GM19328 (cell line): ENCODE measurements around the gene ORM2.

Experiments
- ATAC-seq: cut with Tn5 transposase; IDR thresholded peaks from one replicate; pipeline ENCODE4 v1.9.1; 2021; ENCODE audit warnings: mild to moderate bottlenecking, moderate library complexity; ENCODE audit not compliant: unreplicated experiment

ORM2 gene

DNA sequence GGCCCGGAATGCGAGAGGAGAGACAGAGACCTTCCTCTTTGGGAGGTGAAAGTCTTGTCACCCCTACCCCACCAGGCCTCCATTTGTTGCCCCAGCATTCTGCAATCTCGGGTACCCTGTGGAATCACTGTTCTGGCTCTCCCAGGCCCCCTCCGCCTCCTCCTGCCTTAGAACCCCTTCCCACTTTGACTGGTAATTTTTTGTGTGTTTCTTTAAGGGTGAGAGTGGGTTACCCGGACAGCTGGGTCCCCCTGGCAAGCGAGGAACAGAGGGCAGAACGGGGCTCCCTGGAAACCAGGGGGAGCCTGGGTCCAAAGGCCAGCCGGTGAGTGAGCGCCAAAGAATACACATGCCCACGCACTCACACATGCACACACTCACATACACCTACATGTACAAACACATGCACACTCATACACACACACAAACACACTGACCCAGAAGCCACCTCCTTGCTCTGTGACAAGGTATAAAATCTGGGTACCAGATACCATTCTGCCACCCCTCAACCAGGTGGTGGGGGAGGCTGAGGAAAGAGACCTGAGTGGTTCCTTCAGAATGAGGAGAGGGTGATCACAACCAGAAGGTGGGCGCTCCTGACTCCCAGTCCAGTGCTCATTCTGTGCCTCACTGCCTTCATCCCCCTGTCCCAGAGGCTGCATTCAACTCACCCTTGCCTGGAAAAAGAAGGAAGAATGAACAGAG lies 37.6 kb upstream of the ORM2 start:
- no peak for ATAC-seq

DNA sequence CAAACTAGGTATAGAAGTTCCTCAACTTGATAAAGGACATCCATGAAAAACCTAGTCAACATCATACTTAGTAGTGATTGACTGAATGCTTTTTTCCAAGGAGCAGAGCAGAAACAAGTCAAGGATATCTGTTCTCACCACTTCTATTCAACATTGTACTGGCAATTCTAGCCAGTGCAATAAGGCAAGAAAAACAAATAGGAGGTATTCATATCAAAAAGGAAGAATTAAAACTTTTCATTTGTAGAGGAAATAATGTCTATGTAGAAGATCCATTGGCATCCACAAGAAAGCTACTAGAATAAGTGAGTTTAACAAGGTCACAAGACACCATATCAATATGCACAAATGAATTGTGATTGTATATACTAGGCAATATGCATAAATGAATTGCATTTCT lies 35.0 kb upstream of the ORM2 start:
- no peak for ATAC-seq

DNA sequence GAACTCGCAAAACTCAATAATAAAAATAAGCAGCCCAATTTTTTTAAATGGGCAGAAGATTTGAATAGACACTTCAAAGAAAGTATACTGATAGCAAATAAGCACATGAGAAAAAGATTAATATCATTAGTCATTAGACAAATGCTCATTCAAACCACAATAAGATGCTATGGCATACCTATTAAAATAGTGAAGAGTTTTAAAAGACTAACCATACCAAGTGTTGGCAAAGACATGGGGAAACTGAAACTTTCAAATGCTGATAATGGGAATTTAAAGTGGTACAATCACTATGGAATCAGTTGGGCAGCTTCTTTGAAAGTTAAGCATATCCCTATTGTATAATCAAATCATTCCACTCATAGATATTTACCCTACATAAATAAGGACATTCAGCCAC lies 33.3 kb upstream of the ORM2 start:
- ATAC-seq: no peak

- ATAC-seq: no peak
Measured at GRCh38 chr9:114299286-114300152, 30.1 kb upstream of the ORM2 start.

GRCh38 chr9:114300153-114300845 lies 29.4 kb upstream of the ORM2 start:
- no peak for ATAC-seq

DNA sequence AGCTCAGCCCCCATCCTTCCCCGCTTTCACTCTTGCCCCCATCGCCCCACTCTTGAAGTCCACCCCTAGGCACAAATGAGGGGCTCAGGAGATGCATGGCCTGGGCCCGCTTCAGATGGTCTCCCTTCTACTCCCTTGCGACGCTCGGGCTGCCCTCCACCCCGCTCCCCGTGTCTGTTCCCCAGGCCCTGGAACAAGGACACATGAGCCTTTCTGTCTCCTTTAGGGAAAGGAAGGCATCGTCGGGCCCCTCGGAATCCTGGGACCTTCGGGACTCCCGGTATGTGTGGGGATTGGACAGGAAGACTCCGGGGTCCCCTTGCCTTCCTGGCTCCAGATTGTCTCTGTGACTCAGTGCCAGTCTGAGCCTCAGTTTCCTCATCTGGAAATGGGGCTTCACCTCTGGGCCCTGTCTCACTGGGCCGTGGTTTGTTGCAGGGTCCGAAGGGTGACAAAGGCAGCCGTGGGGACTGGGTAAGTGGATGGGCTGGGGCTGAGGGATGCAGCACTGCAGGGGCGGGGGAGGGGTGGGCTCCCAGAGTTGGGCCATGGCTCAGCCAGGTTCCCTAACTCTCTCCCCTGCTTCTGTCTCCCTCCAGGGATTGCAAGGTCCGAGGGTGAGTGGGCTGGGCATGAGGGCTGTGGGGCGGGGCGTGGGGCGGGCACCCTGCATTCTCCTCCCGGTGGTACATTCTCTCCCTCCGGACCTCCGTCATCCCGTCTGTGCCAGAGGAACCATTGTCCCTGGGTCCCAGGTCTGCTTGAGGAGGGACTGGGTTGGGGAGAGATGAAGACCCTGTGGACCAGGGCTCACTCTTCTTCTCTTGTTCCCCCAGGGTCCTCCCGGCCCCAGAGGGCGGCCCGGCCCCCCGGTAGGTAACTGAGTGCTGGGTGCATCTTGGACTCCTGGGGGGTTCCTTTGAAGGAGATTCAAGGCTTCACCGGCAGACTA lies 28.5 kb upstream of the ORM2 start:
- no peak for ATAC-seq

GRCh38 chr9:114301798-114302565 lies 27.7 kb upstream of the ORM2 start:
- no peak for ATAC-seq

- ATAC-seq: no peak
Measured at GRCh38 chr9:114302727-114303126, 26.9 kb upstream of the ORM2 start.

DNA sequence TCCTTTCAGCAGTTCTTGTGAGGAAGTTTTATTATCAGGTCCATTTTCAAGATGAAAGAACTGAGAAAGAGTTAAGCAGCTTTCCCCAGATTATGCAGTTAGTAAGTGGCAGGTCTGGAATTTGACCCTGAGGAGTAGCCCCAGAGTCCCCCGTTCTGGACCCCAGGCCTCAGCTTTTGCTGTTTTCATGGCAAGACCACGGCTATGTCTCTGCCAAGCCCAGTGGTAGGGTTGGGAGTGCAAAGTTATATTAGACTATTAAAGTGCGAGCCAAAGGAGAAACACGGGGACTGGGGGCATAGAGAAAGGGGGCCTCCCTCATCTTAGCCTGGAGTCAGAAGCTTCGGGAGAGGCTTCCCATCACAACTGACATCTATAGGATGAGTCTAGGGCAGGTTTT lies 26.1 kb upstream of the ORM2 start:
- no peak for ATAC-seq

DNA sequence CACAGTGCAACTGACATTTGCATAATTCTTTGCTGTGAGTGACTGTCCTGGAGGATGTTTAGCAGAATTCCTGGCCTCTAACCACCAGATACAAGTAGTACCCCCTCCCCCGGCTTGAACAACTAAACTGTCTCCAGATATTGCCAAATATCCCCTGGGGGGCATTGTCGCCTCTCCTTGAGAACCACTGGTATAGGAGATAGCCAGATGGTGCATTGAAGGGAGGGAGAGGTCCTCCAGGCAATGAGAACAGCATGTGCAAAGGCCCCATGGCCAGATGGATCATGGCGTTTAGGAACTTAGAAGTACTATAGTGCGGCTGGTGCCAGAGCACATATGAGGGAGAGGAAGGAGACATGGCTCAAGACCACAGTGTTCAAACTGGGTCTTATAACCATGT lies 25.7 kb upstream of the ORM2 start:
- no peak for ATAC-seq

DNA sequence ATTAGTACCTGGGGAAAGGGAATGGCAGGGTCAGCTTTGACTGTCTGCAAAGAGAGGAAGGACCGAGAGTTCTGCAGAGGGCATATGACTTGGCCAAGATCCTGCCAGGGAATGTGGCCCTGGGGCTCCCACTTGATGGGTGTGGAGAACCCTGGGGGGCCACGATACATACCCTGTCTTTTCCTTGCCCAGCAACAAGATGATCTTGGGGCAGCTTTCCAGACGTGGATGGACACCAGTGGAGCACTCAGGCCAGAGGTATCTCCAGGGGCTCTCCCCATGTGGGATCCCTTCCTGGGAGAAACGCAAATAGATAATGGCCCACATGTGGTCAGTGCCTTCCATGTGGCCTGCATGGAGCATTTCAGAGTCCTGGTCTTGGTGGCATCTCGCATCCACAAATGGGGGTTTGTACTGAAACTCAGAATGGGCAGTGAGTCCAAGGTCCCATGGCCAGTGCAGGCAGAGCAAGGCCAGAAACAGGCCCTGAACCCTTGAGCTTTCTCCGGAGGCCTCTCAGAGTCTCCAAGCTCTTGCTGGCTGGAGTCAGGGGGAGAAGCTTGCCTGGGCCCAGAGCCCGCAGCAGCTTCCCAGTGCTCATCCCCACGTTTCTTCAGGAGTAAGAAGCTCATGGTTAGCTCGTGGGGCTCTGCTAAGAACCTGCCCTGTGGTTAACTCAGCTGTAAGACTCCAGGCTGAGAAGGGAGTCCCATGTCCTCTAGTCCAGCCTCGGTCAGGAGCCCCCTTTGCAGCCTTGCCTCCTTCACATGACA lies 25.1 kb upstream of the ORM2 start:
- no peak for ATAC-seq

DNA sequence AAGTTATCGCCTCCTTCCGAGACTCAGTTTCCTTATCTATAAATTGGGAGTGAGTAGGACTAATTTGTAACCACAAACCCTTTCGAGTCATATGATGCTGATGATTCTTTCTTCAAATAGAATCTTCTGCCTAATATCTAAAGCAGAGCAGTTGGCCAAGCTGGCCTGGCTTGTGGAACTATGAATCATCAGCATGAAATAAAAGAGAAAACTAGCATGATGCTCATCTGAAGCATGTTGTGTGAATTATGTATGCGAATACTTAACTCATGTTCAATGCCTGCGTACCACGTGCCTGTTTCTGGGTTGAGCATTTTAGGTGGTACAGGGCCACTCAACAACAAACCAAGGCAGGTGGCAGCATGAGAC lies 21.8 kb upstream of the ORM2 start:
- ATAC-seq: no peak

- ATAC-seq: no peak
Measured at GRCh38 chr9:114308361-114308950, 21.2 kb upstream of the ORM2 start.

- ATAC-seq: no peak
Measured at GRCh38 chr9:114309096-114309495, 20.6 kb upstream of the ORM2 start.

DNA sequence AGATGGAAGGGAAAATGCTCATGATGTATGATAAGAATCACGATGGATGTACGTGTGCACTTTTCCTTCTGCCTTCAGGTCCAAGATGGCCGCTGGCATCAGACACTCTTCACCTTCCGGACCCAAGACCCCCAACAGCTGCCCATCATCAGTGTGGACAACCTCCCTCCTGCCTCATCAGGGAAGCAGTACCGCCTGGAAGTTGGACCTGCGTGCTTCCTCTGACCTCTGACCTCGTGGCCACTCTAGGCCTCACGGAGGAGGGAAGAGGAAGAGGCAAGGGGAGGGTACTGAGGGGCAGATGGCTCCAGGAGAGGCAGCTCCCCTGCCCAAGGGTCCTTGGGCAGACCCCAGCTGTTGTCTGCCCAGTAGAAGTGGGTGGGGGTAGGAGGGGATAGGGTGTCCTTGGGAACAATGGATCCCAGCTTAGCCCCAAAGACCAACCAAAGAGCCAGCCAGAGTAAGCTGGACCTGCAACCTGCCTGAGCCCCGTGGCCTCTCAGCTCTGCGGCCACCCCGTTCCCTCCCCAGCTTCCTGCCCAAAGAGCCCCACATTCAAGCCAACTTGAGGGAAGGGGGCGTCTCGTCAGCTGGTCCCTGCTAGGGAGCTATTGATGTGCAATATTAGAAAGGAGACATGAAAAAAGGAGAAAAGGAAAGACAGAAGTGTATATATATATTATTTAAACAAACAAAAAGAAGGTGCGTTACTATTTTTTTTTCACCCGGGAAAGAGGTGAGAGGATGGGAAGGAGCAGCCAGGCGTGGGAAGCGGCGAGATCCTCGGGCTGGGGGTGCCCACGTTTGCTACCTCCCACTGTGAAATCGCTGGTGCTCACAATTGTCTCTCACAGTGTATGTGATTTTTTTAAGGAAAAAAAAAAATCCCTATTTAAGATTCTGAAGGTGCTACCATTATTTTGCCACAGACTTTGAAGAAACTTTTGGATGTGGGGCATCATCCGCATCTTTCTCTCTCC lies 18.9 kb upstream of the ORM2 start:
- ATAC-seq: no peak

DNA sequence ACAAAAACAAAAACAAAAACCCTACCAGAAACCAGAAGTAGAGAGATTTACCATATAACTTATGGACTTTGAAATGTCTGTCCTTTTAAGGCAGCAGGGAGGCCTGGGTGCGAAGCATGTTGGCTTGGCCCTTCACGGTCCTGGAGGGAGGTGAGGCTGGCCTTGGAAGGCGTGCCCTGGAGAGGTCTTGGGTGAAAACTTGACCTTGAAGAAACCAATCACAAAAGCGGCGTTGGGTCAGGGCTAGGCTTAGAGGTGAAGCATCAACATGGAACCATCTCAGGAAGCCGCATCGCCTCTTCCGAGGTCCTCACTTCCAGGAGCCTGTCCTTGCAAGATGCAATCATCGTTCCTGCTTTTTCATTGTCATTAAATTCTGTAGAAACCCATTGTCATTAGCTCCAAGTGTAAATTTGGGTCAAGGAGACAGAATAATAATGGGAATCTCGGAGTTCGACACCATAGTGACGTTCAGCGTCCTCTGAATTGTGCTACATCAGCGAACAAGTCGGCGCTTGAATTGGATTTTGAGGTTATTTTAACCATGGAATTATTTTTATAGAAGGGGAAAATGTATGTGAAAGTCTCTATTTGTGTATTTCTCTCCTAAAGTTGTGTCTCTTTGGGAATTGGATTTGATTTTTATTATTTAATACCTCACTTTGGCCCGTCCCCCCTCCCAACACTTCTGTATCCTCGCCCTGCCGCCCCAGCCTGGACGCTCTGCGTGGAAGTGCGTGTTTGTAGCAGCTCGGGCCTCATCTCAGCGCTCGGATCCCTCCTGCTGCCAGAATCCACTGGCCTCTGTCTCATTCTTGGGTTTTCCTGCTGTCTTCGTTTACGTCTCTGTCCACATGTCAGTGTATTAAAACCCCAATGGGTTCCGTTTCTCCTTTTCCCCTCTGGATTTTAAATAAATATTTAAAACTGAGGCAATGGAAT lies 17.8 kb upstream of the ORM2 start:
- no peak for ATAC-seq

DNA sequence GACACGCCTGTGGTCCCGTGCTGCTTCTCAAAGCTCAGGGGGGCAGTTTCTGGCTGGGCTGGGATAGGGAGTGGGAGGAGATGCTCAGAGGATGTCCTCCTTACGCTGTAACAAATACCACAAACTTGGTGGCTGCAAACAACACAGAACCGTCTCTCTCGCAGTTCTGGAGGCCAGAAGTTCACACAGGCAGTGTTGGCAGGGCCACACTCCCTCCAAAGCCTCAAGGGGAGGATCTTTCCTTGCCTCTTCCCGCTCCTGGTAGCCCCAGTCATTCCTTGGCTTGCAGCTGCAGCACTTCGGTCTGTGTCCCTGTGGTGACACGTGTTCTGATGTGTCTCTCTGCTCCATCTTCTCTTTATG lies 17.2 kb upstream of the ORM2 start:
- no peak for ATAC-seq
